H4 (cell line): Measurements from ENCODE around the gene GEMIN4. TPM values are rescaled to one million over a fixed set of nuclear protein-coding genes. Genes with fewer than 3 reads are reported as not detected.

Experiments used
- DNase-seq: peaks from one replicate; pipeline ENCODE4 v3.0.0-alpha.2; 2015; ENCODE audit warnings: low spot score
- total RNA-seq: library from RNA; depleted of rRNA; stranded (reverse); fragments of >200 nt; shearing (Covaris generic); gene quantifications from 2 replicates; pipeline ENCODE4 v1.2.3, GENCODE V29; 2014

Gene GEMIN4
- total RNA-seq, 1 experiment from 2014 or later, result 17.5 TPM

DNA sequence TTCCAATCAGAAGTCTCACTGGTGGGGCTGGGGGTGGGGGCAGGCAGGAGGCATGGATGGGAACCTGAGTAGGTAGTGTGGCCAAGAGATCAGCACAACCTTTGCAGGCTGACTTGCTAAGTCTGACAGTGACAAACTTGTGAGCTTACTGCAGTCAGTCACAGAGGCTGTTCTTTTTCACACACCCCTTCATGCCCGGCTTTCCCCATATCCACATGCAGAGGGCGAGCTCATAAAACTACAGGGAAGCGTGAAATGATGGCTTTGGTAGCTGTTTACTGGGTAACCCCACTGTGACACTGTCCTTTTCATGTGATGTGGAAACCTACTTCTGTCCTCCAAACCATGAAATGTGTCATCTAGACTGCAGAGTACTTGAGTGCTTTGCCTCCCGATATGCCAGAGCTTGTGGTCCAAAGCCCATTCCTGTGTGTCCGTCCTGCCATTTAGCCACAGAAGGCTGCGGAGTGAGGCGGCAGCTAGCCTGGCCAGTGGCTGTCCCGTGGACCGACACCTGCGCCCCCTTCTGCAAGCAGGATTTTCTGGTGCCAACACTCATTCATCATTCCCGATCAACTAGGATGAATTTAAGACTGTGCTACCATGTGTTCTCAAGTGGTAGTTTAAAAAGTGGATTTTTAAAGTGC, 9.8 kb downstream of the GEMIN4 start:
- peak; percentile 5 for DNase-seq

DNA sequence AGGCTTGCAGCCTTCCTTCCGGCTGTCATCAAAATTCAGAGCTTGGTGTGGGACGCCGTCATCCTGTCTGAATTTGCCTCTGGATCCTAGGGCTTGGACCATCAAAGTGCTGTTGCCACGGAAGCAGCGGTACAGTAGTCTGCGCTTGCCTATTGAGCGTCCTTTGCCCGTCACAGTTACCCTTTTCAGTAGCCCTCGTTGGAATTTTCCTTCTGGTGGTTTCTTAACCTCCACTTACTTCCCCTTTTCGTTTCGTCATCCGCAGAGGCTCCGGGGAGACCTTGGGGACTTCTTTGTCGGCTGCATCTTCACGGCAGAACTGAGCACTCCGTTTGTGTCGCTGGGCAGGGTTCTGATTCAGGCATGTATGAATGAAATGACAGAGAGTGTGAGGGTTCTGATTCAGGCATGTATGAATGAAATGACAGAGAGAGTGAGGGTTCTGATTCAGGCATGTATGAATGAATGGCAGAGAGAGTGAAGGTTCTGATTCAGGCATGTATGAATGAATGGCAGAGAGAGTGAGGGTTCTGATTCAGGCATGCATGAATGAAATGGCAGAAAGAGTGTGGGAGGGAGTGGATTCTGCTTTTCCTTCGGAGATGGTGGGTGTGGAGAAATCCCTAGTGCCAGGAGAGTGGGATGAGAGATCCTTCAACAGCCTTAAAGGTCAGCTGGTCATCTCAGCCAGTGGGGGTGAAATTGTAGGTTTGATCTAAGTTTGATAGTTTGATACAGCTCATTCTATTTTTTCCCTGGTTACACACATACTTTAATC, 11.6 kb downstream of the GEMIN4 start:
- no peak for DNase-seq

DNA sequence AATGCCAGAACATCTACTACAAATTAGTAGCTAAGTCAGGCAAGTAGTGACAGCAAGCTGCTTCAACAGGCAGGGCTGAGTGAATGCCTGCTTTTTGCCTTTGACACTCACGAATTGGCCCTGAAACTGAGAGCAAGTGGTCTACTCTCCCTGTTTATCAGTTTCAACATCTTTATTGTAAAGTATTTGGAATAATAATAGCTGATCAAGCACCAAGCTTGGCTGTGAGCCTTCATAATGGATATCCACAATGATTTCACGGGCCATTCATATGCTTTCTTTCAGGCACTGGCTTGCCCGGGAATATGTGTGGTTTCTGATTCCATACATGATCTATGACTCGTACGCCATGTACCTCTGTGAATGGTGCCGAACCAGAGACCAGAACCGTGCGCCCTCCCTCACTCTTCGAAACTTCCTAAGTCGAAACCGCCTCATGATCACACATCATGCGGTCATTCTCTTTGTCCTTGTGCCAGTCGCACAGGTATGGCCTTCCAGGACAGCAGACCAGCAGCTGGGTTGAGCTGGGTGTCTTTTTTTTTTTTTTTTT, 14.4 kb downstream of the GEMIN4 start:
- DNase-seq, result no peak

- no peak for DNase-seq
Measured at GRCh38 chr17:733743-734142, 18.3 kb downstream of the GEMIN4 start.

GRCh38 chr17:732902-733720, 19.0 kb downstream of the GEMIN4 start:
- no peak for DNase-seq

DNA sequence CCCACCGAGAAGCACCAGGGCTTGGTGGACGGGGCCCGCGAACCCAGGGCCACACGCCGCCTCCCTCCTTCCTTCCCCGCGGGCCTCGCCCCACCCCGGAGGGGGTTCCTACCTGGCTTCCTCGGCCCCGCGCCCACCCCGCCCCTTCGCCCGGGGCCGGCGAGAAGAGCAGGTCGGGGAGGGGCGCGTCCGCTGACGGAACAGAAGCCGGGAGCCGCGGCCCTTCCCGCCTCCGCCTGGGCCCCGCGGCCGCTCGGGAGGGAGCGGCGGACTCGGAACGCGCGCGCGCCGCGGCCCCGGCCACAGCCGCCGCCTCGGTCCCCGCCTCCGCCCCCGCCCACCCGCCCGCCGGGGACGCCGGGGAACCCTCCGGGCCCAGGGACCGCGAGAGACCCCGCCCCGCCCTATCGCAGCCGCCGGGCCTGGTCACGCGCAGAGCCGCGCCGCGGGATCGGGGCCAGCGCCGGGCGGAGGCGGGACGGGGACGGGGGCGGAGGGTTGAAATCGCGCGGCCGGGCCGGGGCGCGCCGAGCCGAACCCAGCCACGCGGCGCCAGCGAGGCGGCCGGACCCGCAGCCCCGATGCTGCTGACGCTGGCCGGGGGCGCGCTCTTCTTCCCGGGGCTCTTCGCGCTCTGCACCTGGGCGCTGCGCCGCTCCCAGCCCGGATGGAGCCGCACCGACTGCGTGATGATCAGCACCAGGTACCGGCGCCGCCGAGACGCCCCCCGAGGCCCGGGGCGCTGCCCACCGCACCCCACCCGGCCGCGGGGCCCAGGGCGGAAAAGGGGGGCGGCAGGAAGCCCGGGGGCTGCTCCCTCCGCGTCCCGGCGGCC, 19.8 kb downstream of the GEMIN4 start, which contains the start of gene TLCD3A:
TSS of gene TLCD3A (plus strand) at position 530 of the 835 bp plus-strand sequence. CDS start at position 582, 52 bp downstream.
- peak; percentile 50 for DNase-seq

DNA sequence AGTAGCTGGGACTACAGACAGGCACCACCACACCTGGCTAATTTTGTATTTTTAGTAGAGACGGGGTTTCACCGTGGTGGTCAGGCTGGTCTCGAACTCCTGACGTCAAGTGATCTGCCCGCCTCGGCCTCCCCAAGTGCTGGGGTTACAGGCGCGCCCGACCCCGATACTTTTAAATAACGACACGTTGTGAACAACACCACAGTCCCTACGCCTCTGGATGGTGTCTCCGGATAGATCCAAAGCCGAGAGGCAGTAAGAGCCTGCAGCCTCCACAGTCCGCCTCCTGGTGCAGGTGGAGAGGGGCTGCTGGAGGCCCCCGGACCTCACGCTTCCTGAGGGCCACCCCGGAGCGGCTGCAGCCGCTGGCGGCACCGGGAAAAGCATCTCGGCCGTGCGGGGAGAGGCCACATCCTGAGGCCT, 20.4 kb downstream of the GEMIN4 start:
- no peak for DNase-seq

- DNase-seq, result no peak
Measured at GRCh38 chr17:728911-729310, 23.2 kb downstream of the GEMIN4 start.

DNA sequence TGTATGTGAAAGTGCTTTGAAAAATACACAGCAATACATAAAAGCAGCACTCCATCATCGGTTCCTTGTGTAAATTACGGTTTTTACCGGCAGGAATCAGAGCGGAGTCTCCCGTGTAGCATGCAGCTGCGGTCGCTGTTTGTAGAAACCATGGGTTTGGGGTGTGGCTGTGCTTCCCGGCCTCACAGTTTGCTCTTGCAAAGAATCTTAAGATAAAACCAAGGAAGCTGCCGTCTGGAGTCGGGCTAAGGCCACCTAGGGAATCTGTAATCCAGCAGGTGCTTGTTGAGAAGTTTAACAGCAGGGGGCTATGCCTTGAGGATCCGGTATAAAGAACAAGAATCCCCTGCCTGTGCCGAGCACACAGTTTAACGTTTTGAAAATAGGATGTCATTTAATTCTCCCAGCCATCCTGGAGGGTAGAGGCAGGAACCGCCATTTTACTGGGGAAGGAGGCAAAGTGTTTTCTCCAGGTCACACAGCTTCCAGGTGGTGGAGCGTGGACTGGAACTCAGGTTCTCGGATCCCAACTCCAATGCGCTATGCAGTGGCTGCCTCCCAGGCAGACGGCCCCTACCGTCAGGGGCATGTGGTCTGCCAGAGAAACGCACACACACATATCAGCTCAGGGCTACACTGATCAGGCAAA, 25.7 kb downstream of the GEMIN4 start:
- DNase-seq, result no peak

DNA sequence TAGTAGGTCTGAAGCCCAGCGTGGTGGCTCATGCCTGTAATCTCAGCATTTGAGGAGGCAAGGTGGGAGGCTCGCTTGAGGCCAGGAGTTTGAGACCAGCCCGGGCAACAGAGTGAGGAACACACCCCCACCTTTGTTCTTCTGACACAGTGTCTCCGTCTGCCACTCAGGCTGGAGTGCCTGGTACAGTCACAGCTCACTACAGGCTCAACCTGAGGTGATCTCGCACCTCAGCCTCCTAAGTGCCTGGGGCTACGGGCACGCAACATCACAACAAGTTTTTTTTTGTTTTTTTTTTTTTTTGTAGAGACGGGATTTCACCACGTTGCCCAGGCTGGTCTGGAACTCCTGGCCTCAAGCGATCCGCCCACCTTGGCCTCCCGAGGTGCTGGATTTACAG, 26.3 kb downstream of the GEMIN4 start:
- DNase-seq, result no peak

GRCh38 chr17:725084-725483, 27.0 kb downstream of the GEMIN4 start:
- no peak for DNase-seq

DNA sequence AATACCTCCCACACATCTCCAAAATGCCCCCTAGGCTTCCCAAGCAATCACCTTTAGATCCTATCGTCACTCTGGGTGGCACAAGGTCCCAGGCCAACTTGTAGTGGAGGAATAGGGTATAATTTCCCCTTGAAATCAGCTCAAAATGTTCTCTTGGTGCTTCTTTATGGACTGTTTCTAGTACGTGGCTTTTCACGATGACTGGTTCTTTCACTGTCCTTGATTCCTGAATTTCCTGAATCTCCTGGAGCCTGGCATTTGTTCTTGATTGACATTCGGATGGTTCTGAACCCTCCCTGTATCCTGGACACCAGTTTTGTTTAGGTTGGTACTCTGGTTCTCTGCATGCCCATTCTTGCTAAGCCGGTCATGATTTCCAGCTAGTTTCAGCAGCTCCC, 30.5 kb downstream of the GEMIN4 start:
- DNase-seq, result no peak

- DNase-seq, result no peak
Measured at GRCh38 chr17:720706-721539, 31.1 kb downstream of the GEMIN4 start.

GRCh38 chr17:718075-718474, 34.0 kb downstream of the GEMIN4 start:
- no peak for DNase-seq

- no peak for DNase-seq
Measured at GRCh38 chr17:708132-708531, 43.9 kb downstream of the GEMIN4 start.

- DNase-seq, result no peak
Measured at GRCh38 chr17:705863-706262, 46.2 kb downstream of the GEMIN4 start.

- DNase-seq, result no peak
Measured at GRCh38 chr17:705011-705410, 47.1 kb downstream of the GEMIN4 start.

GRCh38 chr17:704111-704864, 47.8 kb downstream of the GEMIN4 start:
- DNase-seq, result no peak
